ENCODE results near the gene PFKFB1.
A peak's percentile ranks its signal among the peaks of the same experiment; 100 is the strongest.

The PFKFB1 gene

DNA sequence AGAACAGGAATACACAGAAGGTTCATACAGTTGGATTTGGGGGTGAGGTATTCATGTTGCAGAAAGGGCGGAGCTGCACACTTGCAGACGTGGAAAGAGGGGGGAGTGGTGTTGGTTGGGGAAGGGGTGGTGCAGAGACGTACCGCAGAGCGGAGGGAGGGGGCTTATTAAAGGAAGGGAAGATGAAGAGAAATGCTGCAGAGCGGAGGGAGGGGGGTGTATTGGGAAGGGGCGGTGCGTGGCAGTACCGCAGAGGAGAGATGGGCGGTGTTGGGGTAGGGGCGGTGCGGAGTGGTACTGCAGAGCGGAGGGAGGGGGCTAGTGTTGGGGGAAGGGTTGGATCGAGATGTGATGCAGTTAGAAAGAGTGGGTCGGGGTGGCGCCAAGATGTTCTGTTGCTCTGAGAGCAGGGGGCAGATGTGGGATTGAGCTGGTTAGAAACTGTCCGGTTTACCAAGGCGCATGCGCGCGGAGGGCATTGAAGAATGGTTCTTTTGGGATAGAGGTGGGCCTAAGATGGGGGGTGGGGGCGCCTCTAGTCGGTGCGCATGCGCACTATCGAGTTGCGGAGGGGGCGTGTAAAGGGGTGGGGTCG is 72.5 kb downstream of the PFKFB1 start:
- peak; percentile 51 for DNase-seq

DNA sequence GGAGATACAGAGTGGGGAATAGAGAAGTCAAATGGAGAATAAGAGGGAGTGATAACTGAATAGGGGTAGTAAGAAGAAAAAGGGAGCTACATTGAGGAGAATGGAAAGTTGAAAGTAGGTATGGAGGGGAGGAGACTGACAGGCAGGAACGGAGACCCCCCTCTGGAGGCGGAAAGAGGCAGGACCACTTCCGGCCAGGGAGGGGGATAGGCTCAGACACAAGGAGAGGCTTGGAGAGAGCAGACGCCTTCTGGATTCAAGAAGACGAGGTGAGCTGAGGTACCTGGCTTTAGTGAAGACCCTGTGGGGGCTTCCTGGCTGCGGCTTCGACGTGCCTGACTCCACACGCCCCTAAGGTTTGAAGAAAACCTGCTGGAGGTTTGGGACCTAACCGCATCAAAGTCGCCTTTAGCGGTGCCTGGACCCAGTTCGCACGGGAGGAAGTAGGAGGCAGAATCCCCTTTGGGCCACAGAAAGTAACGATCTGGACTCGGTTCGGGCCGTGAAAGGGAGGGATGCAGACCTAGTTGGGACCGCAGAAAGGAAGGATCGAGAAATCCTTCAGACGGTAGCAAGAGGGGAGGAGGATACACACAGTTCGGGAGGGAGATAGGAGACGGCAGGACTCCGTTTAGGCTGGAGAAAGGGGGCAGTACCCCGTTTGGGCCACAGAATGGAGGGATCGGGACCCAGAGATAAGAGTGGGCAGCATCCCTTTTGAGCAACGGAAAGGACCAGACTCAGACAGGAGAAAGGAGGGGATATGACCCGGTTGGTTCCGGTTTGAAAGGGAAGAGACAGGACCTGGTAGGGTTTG is 73.2 kb downstream of the PFKFB1 start, which contains the start of gene TRO:
TRO (plus strand) TSS at position 215 of the 817 bp plus-strand sequence. CDS start 1,423 bp downstream, outside the sequence.
- DNase-seq: peak; percentile 12

DNA sequence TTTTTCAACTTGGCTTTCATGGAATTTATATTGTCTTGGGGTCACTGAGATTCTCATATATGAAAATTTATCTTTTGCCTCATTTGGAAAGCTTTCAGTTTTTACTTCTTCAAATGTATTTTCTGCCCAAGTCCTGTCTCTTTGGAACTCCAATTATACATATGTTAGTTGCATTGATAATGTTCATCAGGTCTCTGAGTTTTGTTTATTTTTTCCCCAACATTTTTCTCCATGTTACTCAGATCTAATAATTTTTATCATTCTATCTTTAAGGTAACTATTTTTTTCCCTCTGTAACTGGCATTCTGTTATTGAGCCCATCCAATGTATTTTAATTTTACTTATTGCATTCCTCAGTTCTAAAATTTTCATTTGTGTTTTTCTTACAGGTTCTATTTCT is 84.0 kb downstream of the PFKFB1 start:
- DNase-seq: no peak

DNA sequence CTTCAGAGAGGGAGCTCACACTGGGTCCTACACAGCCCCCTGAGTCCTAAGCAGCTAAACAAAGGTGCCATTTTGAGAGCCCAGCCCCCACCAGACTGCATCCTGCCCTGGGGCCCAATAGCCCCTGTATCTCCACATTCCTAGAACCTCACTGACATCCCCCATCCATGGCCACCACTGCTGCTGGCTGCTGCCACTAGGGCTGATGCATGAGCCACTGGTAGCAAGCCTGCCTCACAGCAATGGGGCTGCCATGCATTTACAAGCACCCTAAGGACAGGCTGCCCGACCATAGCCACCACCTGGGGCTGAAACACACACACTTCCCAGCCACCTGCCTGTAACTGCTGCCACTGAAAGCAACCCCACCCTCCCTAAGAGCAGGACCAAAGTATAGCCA is 99.8 kb downstream of the PFKFB1 start:
- no peak for DNase-seq

DNA sequence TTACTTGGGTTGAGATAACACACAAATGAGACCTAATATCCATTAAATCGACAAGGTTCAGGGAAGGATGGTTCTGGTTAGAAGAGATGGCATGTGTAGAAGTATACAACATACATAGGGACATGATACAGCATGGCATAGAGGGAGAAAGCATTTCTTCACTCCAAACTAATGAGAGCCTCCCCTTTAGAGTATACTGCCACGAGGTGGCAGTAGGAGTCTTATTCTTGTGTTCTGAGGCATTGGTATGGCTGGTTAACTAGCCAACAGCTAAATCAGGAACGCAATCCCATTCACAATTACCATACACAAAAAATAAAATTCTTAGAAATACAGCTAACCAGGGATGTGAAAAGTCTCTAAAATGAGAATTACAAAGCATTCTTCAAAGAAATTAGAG is 102.4 kb downstream of the PFKFB1 start:
- DNase-seq: peak; percentile 0

DNA sequence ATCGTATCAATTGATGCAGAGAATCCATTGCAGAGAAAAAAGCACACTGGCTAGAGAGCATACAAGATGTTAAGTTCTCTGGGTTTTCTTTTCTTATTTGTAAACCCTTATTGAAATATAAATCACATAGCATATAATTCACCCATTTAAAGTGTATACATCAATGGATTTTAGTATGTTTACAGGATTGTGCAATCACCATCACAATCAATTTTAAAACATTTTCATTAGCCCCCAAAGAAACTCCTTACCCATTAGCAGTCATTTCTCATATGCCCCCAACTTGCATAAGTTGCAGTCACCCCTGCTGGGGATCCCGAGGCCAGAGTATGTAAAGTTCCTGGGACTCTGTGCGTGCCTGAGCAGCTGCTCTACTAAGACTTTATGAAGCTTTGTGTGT is 108.2 kb downstream of the PFKFB1 start:
- DNase-seq: no peak
